Stimulated activated CD4-positive, alpha-beta T cell treated with anti-CD3 and anti-CD28 coated beads, Interleukin-2, amount 100 ng/mL, for 4 hours (primary cell): Measurements from ENCODE around the gene OR1S1.
"Not testable (repeated sequence)": the region's sequence is repeated elsewhere in the genome, so short reads cannot be mapped to it uniquely, and the experiment has no call there.

Source experiments
- DNase-seq: peaks from one replicate; pipeline ENCODE4 v3.0.0-alpha.2; 2020; ENCODE audit warnings: low read depth

Gene OR1S1

DNA sequence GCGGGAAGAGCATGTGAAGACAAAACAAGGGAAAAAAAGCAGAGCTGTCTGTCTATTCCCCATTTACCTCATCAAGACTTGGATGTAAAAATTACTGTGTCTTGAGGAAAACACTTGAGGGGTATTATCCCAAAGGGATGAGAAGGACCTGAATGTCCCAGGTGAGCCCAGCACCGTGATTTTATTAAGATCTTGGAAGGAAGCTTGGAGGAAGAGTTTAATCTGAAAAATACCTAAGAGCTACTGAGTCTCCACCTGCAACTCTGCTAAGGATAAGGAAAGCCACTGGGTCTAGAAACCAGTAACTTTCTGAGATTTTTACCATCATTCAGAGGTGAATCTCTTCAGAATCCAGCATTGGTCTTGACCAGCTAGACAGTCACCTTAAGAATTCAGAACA is at the start of gene OR1S1:
Gene OR1S1 (plus strand): TSS at position 301 of the 400 bp plus-strand sequence.
- DNase-seq = not testable (repeated sequence)

DNA sequence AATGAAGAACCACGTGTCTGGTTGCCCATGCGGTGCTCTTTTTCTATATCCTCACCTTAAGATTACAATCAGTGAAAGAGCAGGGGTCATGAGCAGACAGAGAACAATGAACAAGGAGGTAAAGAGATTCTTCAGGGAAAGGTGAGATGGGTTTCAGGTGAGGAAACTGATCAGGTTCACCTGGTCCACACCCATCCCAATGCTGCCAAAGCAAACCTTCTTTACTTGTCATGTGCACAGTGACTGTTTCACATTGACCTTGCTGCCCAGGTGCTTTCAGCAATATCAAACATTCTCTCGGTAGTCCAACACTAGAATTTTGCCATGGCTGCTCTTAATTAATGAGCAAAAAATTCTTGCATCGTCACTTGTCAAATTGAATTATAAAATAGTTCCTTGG is 48.1 kb upstream of the OR1S1 start:
- DNase-seq = no peak

DNA sequence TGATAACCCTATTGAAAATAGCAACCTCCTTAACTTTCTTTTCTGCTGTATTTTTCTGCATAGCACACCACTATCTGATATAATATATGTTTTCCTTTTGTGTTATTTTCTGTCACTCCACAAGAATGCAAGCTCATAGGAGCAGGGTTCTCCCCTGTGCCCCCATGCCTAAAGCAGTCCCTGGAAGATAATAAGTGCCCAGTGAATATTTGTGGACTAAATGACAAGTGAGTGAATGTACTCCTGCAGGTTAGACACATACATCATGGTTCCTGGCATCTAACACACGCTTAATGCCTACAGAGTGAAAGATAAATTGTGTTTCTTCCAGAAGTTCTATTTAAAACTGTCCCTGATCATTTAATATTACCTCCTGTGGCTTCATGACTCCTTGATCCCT is 47.5 kb upstream of the OR1S1 start:
- no peak for DNase-seq

DNA sequence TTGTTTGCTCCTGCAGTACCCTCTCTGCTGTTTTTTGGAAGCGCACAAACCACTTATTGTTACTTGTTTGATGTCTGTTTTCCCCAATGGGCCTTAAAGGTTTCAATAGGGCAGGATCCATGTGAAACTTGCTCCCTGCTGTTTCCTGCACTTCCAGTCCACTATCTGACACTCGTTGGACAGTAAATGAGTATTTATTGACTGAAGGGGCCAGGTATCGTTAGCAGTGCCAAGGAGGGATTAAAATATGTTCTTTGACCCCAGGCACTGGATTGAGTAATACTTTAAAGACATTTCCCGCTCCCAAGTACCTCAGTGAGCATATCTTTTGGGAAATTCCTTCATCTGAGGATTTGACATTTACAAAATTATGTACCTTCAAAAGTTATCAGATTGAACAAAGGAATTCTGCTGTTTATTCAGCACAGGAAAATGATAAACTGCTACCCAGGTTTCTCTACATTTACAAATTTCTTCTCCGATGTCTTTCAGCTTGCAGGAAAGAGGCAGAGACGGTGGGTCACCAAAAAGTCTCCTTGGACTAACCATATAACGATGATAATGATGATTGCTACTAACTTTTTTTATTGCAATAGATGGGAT is 46.9 kb upstream of the OR1S1 start:
- DNase-seq = no peak

DNA sequence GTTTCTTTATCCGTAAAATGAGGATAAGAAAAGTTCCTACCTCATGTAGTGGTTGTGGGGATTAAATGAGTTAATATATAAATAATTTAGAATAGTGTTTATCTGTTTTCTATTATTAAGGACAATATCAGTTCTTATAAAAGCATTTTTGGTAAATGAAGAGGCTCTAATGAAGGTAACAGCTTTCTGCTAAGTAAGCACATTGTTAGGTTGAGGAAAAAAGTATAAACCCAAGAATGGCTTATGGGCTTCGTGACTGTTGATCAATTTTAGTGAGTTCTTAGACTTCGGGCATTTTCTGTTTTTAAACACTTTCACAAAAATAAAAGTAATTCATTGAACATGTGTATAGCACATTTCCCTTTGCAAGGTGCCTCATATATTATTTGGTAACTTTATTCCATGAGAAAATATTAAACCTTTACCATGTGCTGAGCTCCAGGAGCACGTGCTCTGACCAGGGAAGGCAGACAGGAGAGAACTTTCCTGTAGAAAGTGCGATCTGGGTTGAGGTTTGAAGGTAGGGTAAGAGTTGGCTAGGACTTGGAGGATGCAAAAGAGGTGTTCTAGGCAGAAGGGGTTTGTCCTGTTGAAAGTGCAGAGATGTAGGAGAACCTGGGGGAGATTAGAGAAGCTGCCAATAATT is 35.0 kb upstream of the OR1S1 start:
- no peak for DNase-seq

DNA sequence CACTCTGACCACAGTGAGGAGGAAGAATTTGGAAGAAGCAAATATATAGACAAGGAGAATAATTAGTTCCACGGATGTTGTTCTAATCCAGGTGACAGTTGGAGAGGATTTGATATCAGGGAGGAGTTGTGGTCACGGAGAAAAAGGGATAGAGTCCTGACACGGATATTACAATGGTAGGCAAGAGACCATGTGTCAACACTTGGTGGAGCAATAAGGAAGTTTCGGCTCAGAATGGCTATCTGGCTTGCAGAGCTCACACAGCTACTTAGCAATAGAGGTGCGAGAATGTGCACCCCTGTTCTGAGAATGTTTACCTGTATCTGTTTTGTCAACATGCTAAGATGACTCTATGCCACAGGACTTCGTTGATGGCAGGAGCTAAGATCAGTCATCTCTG is 34.1 kb upstream of the OR1S1 start:
- no peak for DNase-seq

DNA sequence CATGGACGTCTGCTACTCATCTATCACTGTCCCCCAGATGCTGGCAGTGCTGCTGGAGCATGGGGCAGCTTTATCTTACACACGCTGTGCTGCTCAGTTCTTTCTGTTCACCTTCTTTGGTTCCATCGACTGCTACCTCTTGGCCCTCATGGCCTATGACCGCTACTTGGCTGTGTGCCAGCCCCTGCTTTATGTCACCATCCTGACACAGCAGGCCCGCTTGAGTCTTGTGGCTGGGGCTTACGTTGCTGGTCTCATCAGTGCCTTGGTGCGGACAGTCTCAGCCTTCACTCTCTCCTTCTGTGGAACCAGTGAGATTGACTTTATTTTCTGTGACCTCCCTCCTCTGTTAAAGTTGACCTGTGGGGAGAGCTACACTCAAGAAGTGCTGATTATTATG is 32.9 kb upstream of the OR1S1 start:
- DNase-seq = no peak

DNA sequence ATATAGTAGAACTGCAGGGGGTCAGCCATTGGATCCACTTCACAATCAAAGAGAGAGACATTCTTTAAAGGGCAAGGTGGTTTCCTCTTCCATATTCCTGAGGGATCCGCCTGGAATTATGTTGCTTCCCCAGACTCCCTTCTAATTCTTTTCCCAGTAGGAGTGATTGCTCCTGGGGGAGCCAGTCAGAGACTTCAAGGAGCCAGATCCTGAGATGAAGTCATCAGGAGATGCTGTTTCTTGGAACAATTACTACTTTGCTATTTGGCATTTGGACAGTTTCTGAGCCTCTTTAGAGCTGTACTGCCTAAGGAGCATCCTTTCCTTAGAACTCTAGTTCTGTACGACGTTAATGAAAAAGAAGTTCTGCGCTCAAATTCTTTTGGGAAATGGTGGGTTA is 25.6 kb upstream of the OR1S1 start:
- no peak for DNase-seq

DNA sequence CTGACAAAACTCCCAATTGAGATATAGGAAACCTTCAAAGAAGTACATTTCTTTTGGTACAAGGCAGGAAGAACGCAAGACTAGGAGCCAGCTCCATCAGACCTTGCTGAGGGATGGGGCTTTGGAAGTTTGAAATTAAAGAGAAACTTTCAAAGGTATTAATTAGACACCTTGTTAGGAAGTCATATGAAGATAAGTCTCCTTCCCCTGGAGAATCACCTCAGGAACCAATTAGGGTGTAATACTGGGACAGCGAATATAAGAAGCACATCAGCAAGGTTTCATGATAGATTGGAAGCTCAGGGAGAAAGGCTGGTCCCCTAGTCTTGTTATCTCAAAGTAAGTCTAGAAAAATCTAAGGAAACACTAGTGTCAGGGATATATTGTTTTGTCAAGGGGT is 23.8 kb upstream of the OR1S1 start, which contains the start of gene OR9Q2:
Gene OR9Q2 (plus strand): TSS at position 301 of the 400 bp plus-strand sequence. CDS start 1,421 bp downstream, outside the sequence.
- DNase-seq = no peak

DNA sequence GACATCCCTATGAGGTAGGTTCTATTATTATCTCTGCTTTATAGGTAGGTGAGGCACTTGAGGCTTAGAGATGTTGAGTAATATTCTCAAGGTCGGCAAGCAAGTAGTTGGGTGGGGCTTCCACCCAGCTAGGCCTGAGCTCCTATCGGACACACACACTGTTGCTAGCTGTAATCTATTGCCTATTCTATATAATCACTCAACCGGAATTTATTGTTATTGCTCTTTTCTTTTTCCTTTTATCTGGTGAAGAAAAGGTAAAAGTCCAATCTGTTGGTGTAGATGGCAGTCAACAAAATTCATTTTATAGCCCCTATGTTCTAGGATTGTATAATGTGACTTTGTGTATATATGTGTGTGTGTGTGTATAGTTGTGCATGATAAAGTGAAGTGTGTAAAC is 20.3 kb upstream of the OR1S1 start:
- no peak for DNase-seq

DNA sequence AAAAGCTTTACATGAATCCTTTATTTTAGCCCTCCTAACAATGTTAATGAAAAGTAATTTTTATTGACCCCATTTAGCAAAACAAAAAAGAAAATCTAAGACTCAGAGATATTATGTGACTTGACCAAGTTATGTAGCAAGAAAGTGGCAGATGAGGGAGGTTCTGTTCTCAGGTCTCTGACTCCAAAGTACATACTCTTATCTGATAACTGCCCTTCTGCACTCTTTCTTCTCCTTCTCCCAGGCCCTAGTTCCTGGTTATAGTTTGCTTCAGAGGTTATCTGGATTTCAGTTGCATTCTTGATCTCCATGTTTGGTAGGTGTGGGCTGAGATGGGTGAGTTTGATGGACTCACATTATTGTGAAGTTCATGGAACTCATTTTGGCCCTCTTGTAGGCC is 19.1 kb upstream of the OR1S1 start:
- no peak for DNase-seq

DNA sequence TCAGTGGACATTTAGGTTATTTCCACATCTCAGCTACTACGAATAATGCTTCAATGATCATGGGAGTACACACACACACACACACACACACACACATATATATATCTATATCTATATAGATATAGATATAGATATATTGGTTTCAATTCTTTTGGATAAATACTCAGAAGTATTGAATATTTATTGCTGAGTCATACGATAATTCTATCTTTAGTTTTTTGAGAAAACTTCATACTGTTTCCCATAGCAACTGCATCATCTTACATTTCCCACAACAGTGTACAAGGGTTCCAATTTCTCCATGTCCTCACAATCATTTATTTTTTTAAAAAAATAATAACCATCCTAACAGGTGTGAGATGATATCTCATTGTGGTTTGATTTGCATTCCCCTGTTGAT is 16.6 kb upstream of the OR1S1 start:
- no peak for DNase-seq

DNA sequence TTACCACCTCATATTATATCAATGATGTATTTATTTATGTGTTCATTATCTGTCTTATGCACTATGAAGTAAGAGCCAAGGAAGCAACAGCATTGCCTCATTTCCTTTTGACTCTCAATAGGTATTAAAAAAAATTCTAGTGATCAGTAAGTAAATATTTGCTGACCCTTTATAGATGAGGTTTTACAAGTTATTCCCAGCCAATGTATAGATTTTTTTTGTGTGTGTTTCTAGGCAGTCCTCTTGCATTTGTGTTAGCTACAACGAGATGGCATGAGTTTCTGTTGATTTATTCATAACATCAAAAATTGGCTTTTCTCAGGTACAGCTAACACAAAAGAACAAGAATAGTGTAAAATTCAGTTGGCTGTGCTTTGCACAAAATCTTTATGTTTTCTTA is 13.2 kb upstream of the OR1S1 start:
- DNase-seq = no peak

DNA sequence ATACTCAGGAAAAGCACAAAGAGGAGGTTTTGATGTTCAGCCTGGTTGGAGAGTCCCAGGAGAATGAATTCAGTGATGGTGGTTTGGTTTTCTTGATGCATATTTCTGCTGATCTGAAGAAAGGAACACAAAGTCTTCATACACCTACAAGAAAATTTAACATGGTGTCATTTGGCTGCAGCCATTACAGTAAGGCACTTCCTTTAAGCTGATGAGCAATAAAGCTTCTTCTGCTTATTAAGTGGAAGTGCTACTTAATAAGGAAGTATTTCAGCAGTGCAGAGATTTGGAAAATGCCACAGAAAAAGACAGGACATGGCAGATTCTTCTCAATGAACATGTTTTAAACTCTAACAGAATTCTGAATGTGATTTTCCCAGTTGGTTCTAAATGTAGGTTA is 8.5 kb upstream of the OR1S1 start, which contains the start of gene OR1S2:
Gene OR1S2 (minus strand): TSS at position 101 of the 400 bp plus-strand sequence. CDS start 0 bp downstream, at position 101.
- no peak for DNase-seq

DNA sequence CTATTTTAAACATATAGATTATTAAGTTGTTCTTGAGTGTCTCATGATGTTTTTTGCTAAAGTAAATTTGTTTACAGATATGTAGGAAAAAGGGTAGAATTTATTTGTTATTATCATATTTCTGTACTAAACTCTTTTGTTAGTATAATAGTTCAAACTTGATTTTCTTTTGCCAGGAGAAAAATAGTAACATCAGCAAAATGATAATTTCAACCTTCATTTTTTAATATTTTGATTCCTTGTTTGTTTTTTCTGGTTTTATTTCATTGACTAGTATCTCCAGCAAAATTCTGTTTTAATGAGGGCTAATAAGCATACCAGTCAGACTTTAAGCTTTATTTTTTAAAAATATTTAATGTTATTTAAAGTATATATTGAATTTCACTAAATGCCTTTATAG is 4.0 kb downstream of the OR1S1 start:
- DNase-seq = no peak

DNA sequence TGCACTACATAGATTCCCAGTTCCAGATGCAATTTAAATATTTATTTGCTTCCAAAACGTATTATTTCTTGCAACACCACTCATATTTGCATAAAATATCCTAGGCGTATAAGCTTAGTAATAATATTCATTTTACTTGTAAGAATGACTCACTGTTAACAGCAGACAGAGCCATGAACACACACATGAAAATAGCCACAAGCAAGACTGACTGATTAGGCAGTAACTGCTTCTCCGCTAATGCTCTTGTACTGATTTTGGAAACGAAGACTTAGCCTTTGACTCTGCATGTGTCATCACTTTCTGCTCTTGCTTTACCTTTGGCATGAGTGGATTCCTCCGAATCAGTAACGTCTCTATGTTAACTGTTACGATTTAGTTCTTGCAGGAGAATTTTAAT is 10.2 kb downstream of the OR1S1 start:
- DNase-seq = no peak

DNA sequence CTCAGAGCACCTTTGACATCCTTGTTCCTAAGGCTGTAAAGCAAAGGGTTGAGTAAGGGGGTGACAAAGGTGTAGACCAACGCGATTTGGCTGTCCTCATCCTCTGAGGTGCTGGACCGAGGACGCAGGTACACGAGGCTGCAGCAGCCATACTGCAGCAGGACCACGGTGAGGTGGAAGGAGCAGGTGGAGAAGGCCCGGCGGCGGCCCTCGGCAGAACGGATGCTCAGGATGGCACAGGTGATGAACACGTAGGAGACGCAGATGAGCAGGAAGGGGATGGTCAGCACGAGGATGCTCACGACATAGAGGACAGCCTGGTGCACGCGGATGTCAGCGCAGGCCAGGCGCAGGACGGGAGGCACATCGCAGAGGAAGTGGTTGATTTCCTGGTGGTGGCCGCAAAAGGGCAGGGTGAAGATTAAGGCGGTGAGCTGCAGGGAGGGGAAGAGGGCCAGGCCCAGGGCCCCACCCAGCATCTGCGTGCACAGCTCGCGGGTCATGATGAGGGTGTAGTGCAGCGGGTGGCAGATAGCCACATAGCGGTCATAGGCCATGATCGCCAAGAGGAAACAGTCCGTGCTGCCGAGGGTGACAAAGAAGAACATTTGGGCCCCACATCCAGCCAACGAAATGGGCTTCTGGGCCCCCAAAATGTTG is 15.6 kb downstream of the OR1S1 start:
- no peak for DNase-seq

DNA sequence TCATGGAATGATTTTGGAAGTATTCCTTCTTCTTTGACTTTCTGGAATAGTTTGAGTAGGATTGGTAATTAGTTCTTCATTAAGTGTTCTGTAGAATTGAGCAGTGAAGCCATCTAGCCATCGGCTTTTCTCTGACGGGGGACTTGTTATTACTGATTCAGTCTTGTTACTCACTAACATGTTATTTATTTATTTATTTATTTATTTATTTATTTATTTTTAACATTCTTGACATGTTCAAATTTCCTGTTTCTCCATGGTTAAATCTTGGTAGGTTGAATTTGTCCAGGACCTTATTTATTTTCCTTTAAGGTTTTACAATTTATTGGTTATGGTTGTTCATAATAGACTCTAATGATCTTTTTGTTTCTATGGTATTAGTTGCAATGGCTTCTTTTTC is 31.4 kb downstream of the OR1S1 start:
- no peak for DNase-seq

DNA sequence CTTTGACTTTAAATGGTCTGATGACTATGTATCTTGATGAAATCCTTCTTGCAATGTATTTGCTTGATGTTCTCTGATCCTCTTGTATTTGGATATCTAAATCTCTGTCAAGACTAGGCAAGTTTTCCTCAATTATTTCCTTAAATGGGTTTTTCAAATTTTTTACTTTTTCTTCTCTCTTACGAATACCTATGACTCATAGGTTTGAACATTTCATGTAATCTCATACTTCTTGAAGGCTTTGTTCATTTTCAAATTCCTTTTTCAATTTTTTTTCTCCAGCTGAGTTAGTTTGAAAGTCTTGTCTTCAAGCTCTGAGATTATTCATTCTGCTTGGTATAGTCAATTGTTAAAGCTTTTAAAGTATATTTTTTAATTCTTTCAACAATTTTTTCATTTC is 42.4 kb downstream of the OR1S1 start:
- no peak for DNase-seq

DNA sequence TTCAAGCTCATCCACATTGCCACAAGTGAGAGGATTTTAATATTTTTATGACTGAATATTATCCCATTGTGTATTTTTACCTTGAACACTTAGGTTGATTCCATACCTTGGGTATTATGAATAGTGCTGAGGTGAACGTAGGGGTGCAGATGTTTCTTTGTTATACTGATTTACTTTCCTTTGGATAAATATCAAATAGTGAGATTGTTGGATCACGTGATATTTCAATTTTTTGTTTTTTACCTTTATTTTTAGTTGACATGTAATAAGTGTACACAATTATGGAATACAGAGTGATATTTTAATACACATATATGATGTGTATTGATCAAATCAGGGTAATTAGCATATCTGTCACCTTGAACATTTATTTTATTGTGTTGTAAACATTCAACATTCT is 47.5 kb downstream of the OR1S1 start:
- DNase-seq = no peak
